HFFc6 (cell line): Measurements from ENCODE around the gene MRPS35. TPM values are rescaled to one million over a fixed set of nuclear protein-coding genes. Genes with fewer than 3 reads are reported as not detected.

Experiments used
- DNase-seq: peaks from one replicate; pipeline ENCODE4 v3.0.0-alpha.2; 2018
- H3K27ac Mint-ChIP-seq: 2 replicates; pipeline ENCODE4 v1.8.0; 2020; ENCODE audit warnings: mild to moderate bottlenecking, mixed read lengths
- H3K27me3 Mint-ChIP-seq: 2 replicates; pipeline ENCODE4 v1.8.0; 2021; ENCODE audit warnings: mild to moderate bottlenecking, moderate library complexity, mixed read lengths; ENCODE audit not compliant: insufficient read depth
- H3K36me3 Mint-ChIP-seq: 2 replicates; pipeline ENCODE4 v1.8.0; 2021; ENCODE audit warnings: low read depth, mixed read lengths
- H3K4me1 Mint-ChIP-seq: 2 replicates; pipeline ENCODE4 v1.8.0; 2020; ENCODE audit warnings: low read depth, mixed read lengths
- H3K4me3 Mint-ChIP-seq: 2 replicates; pipeline ENCODE4 v1.8.0; 2020; ENCODE audit warnings: mild to moderate bottlenecking, moderate library complexity, mixed read lengths
- H3K9me3 Mint-ChIP-seq: 2 replicates; pipeline ENCODE4 v1.8.0; 2020; ENCODE audit warnings: mild to moderate bottlenecking, mixed read lengths
- total RNA-seq, 6 experiments: library from RNA; stranded (reverse); fragmentation: NEBNext Ultra II Directional; extraction: Animal tissue kit (Norgen Biotek cat#: 25700); gene quantifications; 2 replicates in 1 of 6; 3 replicates in 5 of 6; pipeline ENCODE4 v1.2.3, GENCODE V29; 2021
- TF ChIP-seq, protein P1 (sequence below): fragments of 200-600 bp; sonication (generic); IDR thresholded peaks from 2 replicates; pipeline ENCODE4 v1.5.0; 2021; ENCODE audit warnings: antibody characterized with exemption, mild to moderate bottlenecking

Gene MRPS35
- total RNA-seq, 6 experiments from 2014 or later = 39.2 to 47.9 (median 45.6) TPM

- peaks cover 4% of the 10 kb centered on the region; the same call in 1 of the 2 replicates for H3K4me1 Mint-ChIP-seq
- no peak overlapping the region for H3K4me3 Mint-ChIP-seq
- no peaks in the 10 kb centered on the region for H3K9me3 Mint-ChIP-seq
- no peaks in the 10 kb centered on the region; the same call in 1 of the 2 replicates for H3K27me3 Mint-ChIP-seq
- H3K27ac Mint-ChIP-seq = no peak overlapping the region
- TF ChIP-seq, protein P1, sequence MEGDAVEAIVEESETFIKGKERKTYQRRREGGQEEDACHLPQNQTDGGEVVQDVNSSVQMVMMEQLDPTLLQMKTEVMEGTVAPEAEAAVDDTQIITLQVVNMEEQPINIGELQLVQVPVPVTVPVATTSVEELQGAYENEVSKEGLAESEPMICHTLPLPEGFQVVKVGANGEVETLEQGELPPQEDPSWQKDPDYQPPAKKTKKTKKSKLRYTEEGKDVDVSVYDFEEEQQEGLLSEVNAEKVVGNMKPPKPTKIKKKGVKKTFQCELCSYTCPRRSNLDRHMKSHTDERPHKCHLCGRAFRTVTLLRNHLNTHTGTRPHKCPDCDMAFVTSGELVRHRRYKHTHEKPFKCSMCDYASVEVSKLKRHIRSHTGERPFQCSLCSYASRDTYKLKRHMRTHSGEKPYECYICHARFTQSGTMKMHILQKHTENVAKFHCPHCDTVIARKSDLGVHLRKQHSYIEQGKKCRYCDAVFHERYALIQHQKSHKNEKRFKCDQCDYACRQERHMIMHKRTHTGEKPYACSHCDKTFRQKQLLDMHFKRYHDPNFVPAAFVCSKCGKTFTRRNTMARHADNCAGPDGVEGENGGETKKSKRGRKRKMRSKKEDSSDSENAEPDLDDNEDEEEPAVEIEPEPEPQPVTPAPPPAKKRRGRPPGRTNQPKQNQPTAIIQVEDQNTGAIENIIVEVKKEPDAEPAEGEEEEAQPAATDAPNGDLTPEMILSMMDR = no peak
- no peak for DNase-seq
- peaks cover 43% of the 10 kb centered on the region for H3K36me3 Mint-ChIP-seq
These were observed 84.4 kb downstream of the MRPS35 start for GRCh38 chr12:27794818-27795584.

DNA sequence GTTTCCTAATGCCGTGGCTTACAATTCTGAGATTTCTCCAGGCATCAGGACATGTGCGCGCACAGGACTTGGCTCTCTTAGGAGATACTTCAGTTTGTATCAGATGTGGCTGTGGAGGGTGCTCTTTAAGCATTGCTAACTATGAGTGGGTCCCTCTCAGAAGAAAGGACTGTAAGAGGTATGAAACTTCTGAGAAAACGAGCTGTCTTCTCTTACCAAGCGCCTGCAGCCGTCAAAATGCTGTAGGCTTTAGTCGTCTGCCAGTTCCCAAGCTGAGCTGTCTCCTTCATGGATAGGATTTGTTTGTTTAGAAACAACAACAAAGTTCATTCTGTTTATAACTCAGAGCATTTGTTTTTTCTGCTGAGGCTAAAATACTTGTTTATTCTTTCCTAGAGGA, 85.5 kb downstream of the MRPS35 start:
- no peak for DNase-seq
- no peaks in the 10 kb centered on the region; the same call in 1 of the 2 replicates for H3K27me3 Mint-ChIP-seq
- peaks cover 46% of the 10 kb centered on the region for H3K36me3 Mint-ChIP-seq
- TF ChIP-seq, protein P1 = no peak
- 0 out of 2 replicates have a peak, but pooled peaks cover 4% of the 10 kb centered on the region for H3K4me1 Mint-ChIP-seq
- H3K27ac Mint-ChIP-seq = no peak overlapping the region
- no peak overlapping the region for H3K4me3 Mint-ChIP-seq
- H3K9me3 Mint-ChIP-seq = no peaks in the 10 kb centered on the region

GRCh38 chr12:27797301-27798025, 86.8 kb downstream of the MRPS35 start:
- H3K27ac Mint-ChIP-seq = no peak overlapping the region
- DNase-seq = no peak
- no peaks in the 10 kb centered on the region; the same call in 1 of the 2 replicates for H3K27me3 Mint-ChIP-seq
- TF ChIP-seq, protein P1 = no peak
- H3K4me1 Mint-ChIP-seq = 0 out of 2 replicates have a peak, but pooled peaks cover 4% of the 10 kb centered on the region
- no peak overlapping the region for H3K4me3 Mint-ChIP-seq
- H3K9me3 Mint-ChIP-seq = no peaks in the 10 kb centered on the region
- H3K36me3 Mint-ChIP-seq = peaks cover 35% of the 10 kb centered on the region

DNA sequence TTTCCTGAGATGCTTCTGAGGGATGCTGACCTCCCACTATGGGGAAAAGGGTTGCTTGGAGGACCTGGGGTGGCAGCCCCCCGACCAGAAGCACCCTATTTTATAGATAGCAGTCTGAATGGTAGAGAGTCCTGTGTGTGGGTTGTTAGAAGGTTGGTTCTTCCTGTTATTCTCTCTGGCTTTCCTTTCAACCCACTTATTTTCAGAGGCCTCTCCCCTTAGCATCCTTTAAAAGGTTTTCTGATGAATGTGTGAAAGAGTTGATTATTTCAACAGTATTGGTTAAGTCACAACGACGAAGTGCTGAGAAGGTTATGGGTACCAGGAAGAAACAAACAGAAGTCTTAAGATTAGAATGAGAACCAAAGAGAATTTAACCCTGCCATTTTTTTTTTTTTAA, 90.2 kb downstream of the MRPS35 start:
- no peaks in the 10 kb centered on the region for H3K4me1 Mint-ChIP-seq
- peaks cover 3% of the 10 kb centered on the region; the same call in 1 of the 2 replicates for H3K27me3 Mint-ChIP-seq
- peaks cover 27% of the 10 kb centered on the region for H3K36me3 Mint-ChIP-seq
- TF ChIP-seq, protein P1 = no peak
- H3K9me3 Mint-ChIP-seq = no peaks in the 10 kb centered on the region
- DNase-seq = no peak
- H3K27ac Mint-ChIP-seq = no peak overlapping the region
- no peak overlapping the region for H3K4me3 Mint-ChIP-seq

DNA sequence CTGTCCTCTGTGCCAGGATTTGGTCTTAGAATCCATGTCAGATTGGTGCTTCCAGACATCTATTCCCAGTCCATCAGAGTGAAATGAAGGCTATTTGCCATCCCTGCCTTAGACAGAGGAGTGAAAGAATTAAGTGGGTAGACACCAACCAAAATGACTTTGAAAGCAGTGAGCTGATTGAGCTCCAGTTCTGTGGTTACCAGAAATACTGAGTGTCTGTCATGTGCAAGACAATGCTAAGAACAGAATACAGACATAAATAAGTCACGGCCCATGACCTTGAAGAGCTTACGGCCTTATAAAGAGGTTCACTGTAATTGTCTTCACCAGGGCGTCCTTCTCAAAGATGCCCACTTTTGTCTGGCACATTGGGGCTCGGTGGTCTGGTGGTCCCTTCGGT, 91.0 kb downstream of the MRPS35 start:
- H3K9me3 Mint-ChIP-seq = no peaks in the 10 kb centered on the region
- DNase-seq = no peak
- H3K4me1 Mint-ChIP-seq = no peaks in the 10 kb centered on the region
- TF ChIP-seq, protein P1 = no peak
- H3K27ac Mint-ChIP-seq = no peak overlapping the region
- no peak overlapping the region for H3K4me3 Mint-ChIP-seq
- peaks cover 5% of the 10 kb centered on the region; the same call in 1 of the 2 replicates for H3K27me3 Mint-ChIP-seq
- peaks cover 26% of the 10 kb centered on the region for H3K36me3 Mint-ChIP-seq
